ENCODE results near the gene ITGA2B.
"Not testable (repeated sequence)": the region's sequence is repeated elsewhere in the genome, so short reads cannot be mapped to it uniquely, and the experiment has no call there.

The ITGA2B gene

GRCh38 chr17:44367231-44367979 lies 22.0 kb downstream of the ITGA2B start:
- TF ChIP-seq, protein P1, sequence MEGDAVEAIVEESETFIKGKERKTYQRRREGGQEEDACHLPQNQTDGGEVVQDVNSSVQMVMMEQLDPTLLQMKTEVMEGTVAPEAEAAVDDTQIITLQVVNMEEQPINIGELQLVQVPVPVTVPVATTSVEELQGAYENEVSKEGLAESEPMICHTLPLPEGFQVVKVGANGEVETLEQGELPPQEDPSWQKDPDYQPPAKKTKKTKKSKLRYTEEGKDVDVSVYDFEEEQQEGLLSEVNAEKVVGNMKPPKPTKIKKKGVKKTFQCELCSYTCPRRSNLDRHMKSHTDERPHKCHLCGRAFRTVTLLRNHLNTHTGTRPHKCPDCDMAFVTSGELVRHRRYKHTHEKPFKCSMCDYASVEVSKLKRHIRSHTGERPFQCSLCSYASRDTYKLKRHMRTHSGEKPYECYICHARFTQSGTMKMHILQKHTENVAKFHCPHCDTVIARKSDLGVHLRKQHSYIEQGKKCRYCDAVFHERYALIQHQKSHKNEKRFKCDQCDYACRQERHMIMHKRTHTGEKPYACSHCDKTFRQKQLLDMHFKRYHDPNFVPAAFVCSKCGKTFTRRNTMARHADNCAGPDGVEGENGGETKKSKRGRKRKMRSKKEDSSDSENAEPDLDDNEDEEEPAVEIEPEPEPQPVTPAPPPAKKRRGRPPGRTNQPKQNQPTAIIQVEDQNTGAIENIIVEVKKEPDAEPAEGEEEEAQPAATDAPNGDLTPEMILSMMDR (IDR thresholded peaks at IDR 0.05; ENCODE audit: low read depth, low read length, missing control alignments) = no peak
- H3K4me3 ChIP-seq (replicated peaks; ENCODE audit: low read depth, low read length) = no peak overlapping the region
- no peak for DNase-seq (ENCODE audit: extremely low read depth, low read depth)

- not testable (repeated sequence) for DNase-seq (ENCODE audit: extremely low read depth, low read depth)
These were observed 24.4 kb downstream of the ITGA2B start for GRCh38 chr17:44365051-44365450.

DNA sequence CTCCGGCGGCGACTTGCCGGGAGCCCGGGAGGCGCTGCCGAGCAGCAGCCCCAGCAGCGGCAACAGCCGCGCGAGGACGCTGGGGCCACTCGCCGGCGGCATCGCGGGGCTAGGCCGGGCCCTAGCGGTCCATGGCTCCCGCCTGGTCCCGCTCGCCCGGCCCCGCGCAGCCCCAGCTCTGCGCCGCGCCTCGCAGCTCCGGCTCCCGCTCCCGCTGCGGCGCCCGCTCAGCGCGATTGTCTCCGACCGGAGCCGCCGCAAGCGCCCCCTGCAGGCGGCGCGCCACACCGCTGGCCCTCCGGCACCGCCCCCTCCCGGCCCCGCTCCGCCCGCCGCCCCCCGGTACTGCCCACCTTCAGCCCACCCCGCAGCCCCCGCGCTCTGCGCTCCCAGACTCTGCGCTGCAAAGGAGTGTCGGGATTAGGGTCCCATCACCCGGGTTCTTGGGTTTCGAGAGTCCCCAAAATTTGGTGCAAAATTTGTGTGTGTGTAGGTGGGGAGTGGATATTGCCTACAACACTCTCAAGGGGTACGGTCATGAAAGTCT lies 25.8 kb downstream of the ITGA2B start, which contains the start of gene FAM171A2:
Gene FAM171A2, minus strand, starts transcription at position 241 of the 547 bp plus-strand sequence. Its CDS starts 139 bp downstream, at position 102.
- no peak for DNase-seq (ENCODE audit: extremely low read depth, low read depth)
- TF ChIP-seq, protein P1 (IDR thresholded peaks at IDR 0.05; ENCODE audit: low read depth, low read length, missing control alignments) = no peak
- peak within 1 kb of the TSS; percentile 61 for H3K4me3 ChIP-seq (replicated peaks; ENCODE audit: low read depth, low read length)

More at GRCh38 chr17:44365051-44365450, 24.4 kb downstream of the ITGA2B start:
- H3K4me3 ChIP-seq (replicated peaks; ENCODE audit: low read depth, low read length) = not testable (repeated sequence)

- no peak for DNase-seq (ENCODE audit: extremely low read depth, low read depth)
These were observed 26.4 kb downstream of the ITGA2B start for GRCh38 chr17:44362949-44363612.

GRCh38 chr17:44362459-44362948 lies 26.9 kb downstream of the ITGA2B start:
- peak overlapping the region; percentile 61 for H3K4me3 ChIP-seq (replicated peaks; ENCODE audit: low read depth, low read length)
- DNase-seq (ENCODE audit: extremely low read depth, low read depth) = no peak
- TF ChIP-seq, protein P1 (IDR thresholded peaks at IDR 0.05; ENCODE audit: low read depth, low read length, missing control alignments) = no peak

More at GRCh38 chr17:44362949-44363612, 26.4 kb downstream of the ITGA2B start:
- H3K4me3 ChIP-seq (replicated peaks; ENCODE audit: low read depth, low read length) = peak overlapping the region; percentile 61
- TF ChIP-seq, protein P1 (IDR thresholded peaks at IDR 0.05; ENCODE audit: low read depth, low read length, missing control alignments) = no peak

- TF ChIP-seq, protein P1 (IDR thresholded peaks at IDR 0.05; ENCODE audit: low read depth, low read length, missing control alignments) = no peak
- no peak overlapping the region for H3K4me3 ChIP-seq (replicated peaks; ENCODE audit: low read depth, low read length)
- no peak for DNase-seq (ENCODE audit: extremely low read depth, low read depth)
These were observed 27.9 kb downstream of the ITGA2B start for GRCh38 chr17:44361292-44362260.
